Hepatocyte (in vitro differentiated cells): ENCODE data around the gene MT1M. TPM values are rescaled to one million over a fixed set of nuclear protein-coding genes. Genes with fewer than 3 reads are reported as not detected.

Source experiments
- DNase-seq: peaks from one replicate; pipeline ENCODE4 v3.0.0-alpha.2; 2016; ENCODE audit warnings: low spot score
- H2AFZ ChIP-seq: fragments of 200-600 bp; sonication (generic); 2 replicates; pipeline ENCODE4 v1.6.0; 2016; ENCODE audit warnings: antibody characterized with exemption, mild to moderate bottlenecking
- H3K27ac ChIP-seq: fragments of 200-600 bp; sonication (generic); 2 replicates; pipeline ENCODE4 v1.5.1; 2016; ENCODE audit warnings: mild to moderate bottlenecking
- H3K27me3 ChIP-seq: fragments of 200-600 bp; sonication (generic); 2 replicates; pipeline ENCODE4 v1.6.1; 2016
- H3K36me3 ChIP-seq: fragments of 200-600 bp; sonication (generic); replicated peaks from 2 replicates; pipeline ENCODE4 v1.5.1; 2016; ENCODE audit warnings: low read depth; ENCODE audit not compliant: insufficient read depth
- H3K4me1 ChIP-seq: fragments of 200-600 bp; sonication (generic); 2 replicates; pipeline ENCODE4 v1.5.1; 2016; ENCODE audit warnings: mild to moderate bottlenecking, moderate library complexity; ENCODE audit not compliant: insufficient read depth
- H3K4me2 ChIP-seq: fragments of 200-600 bp; sonication (generic); 2 replicates; pipeline ENCODE4 v1.6.0; 2016
- H3K4me3 ChIP-seq: fragments of 200-600 bp; sonication (generic); 2 replicates; pipeline ENCODE4 v1.5.1; 2016; ENCODE audit warnings: mild to moderate bottlenecking
- H3K79me2 ChIP-seq: fragments of 200-600 bp; sonication (generic); 2 replicates; pipeline ENCODE4 v1.6.0; 2017; ENCODE audit warnings: mild to moderate bottlenecking
- H3K9me2 ChIP-seq: fragments of 200-600 bp; sonication (generic); replicated peaks from 2 replicates; pipeline ENCODE4 v1.6.0; 2017; ENCODE audit warnings: mild to moderate bottlenecking; ENCODE audit not compliant: insufficient read depth
- H3K9me3 ChIP-seq: fragments of 200-600 bp; sonication (generic); 2 replicates; pipeline ENCODE4 v1.5.1; 2016; ENCODE audit warnings: low read depth, mild to moderate bottlenecking
- H4K20me1 ChIP-seq: fragments of 200-600 bp; sonication (generic); 2 replicates; pipeline ENCODE4 v1.6.0; 2016; ENCODE audit warnings: mild to moderate bottlenecking; ENCODE audit not compliant: insufficient read depth, poor library complexity, severe bottlenecking
- CTCF ChIP-seq: fragments of 200-600 bp; sonication (generic); IDR thresholded peaks from 2 replicates; pipeline ENCODE4 v1.5.1; 2016; ENCODE audit warnings: antibody characterized with exemption, mild to moderate bottlenecking; ENCODE audit not compliant: poor library complexity
- EZH2 ChIP-seq: fragments of 200-600 bp; sonication (generic); IDR thresholded peaks from 2 replicates; pipeline ENCODE4 v1.6.1; 2016; ENCODE audit warnings: antibody characterized with exemption, mild to moderate bottlenecking, borderline replicate concordance
- EZH2phosphoT487 ChIP-seq: fragments of 200-600 bp; sonication (generic); IDR thresholded peaks from one replicate; pipeline ENCODE4 v1.6.1; 2018; ENCODE audit warnings: antibody characterized with exemption, mild to moderate bottlenecking, low read depth, moderate library complexity; ENCODE audit not compliant: unreplicated experiment, severe bottlenecking
- WGBS: methylation state at CpG from one replicate; pipeline ENCODE4 v1.1.6; 2016; ENCODE audit warnings: low lambda C conversion rate; ENCODE audit errors: missing lambda C conversion rate; 5-methylcytosine and 5-hydroxymethylcytosine counted together
- polyA plus RNA-seq: library from polyadenylated mRNA; unstranded; fragments of >200 nt; fragmentation: Nextera tagmentation; extraction: Ambion mirVana; gene quantifications from 2 replicates; pipeline ENCODE4 v1.2.1, GENCODE V29; 2016
- total RNA-seq: library from RNA; depleted of rRNA; stranded (reverse); fragments of >200 nt; gene quantifications from 2 replicates; pipeline ENCODE4 v1.2.3, GENCODE V29; 2014

Gene MT1M
- total and polyA plus RNA-seq, 2 experiments from 2014 or later: 0.60 TPM; not detected in 1

GRCh38 chr16:56611281-56611833 is 21.1 kb upstream of the MT1M start:
- WGBS: 89% methylated on average over 2 of the region's 2 CpGs
- no peak overlapping the region for H3K4me2 ChIP-seq
- peak overlapping the region; percentile 12 for H3K27ac ChIP-seq
- no peak overlapping the region for H2AFZ ChIP-seq
- no peaks in the 10 kb centered on the region for H4K20me1 ChIP-seq
- H3K4me3 ChIP-seq: no peak overlapping the region
- H3K4me1 ChIP-seq: peaks cover 26% of the 10 kb centered on the region
- TF ChIP-seq EZH2phosphoT487 (no peak), EZH2 (no peak), CTCF (no peak)
- H3K9me3 ChIP-seq: no peaks in the 10 kb centered on the region
- no peaks in the 10 kb centered on the region for H3K9me2 ChIP-seq
- peaks cover 7% of the 10 kb centered on the region for H3K27me3 ChIP-seq
- H3K79me2 ChIP-seq: no peaks in the 10 kb centered on the region
- no peaks in the 10 kb centered on the region for H3K36me3 ChIP-seq
- no peak for DNase-seq

DNA sequence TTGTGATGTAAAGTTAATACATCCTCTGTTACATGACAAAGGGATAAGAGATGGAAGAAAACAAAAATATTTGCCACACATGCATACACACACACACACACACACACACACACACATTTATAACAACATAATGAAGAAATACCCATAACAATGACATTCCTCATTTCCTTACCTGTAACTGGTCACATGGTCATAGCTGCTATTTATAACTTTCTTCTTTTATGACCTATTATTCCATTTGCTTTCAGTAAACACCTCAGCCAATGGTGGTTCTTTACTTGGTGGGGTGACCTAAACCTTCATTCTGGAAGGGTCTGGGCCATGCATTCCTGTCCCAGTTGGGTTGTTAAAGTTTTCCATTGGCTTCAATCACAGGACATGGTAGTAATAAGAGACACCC is 18.8 kb upstream of the MT1M start:
- Histone ChIP-seq H3K79me2 (no peaks in the 10 kb centered on the region), H3K9me3 (no peaks in the 10 kb centered on the region), H2AFZ (no peak overlapping the region), H3K27ac (no peak overlapping the region), H3K9me2 (no peaks in the 10 kb centered on the region), H3K4me1 (peaks cover 9% of the 10 kb centered on the region), H4K20me1 (no peaks in the 10 kb centered on the region), H3K4me2 (no peak overlapping the region), H3K4me3 (no peak overlapping the region), H3K36me3 (no peaks in the 10 kb centered on the region), H3K27me3 (peaks cover 31% of the 10 kb centered on the region)
- no peak for DNase-seq
- TF ChIP-seq EZH2 (no peak), EZH2phosphoT487 (no peak), CTCF (no peak)

GRCh38 chr16:56614549-56614991 is 17.9 kb upstream of the MT1M start:
- TF ChIP-seq EZH2phosphoT487 (no peak), CTCF (no peak), EZH2 (no peak)
- no peak overlapping the region for H3K4me2 ChIP-seq
- no peak for DNase-seq

GRCh38 chr16:56615353-56615752 is 17.1 kb upstream of the MT1M start:
- H3K4me2 ChIP-seq: no peak overlapping the region

More at GRCh38 chr16:56614549-56614991, 17.9 kb upstream of the MT1M start:
- no peak overlapping the region for H3K27ac ChIP-seq
- no peaks in the 10 kb centered on the region for H3K79me2 ChIP-seq
- H3K9me2 ChIP-seq: no peaks in the 10 kb centered on the region
- no peaks in the 10 kb centered on the region for H4K20me1 ChIP-seq
- H3K4me1 ChIP-seq: peaks cover under 1% of the 10 kb centered on the region
- H3K36me3 ChIP-seq: no peaks in the 10 kb centered on the region
- H3K9me3 ChIP-seq: no peaks in the 10 kb centered on the region
- H3K27me3 ChIP-seq: peaks cover 39% of the 10 kb centered on the region
- no peak overlapping the region for H2AFZ ChIP-seq
- H3K4me3 ChIP-seq: no peak overlapping the region

More at GRCh38 chr16:56615353-56615752, 17.1 kb upstream of the MT1M start:
- H4K20me1 ChIP-seq: no peaks in the 10 kb centered on the region
- H2AFZ ChIP-seq: no peak overlapping the region
- H3K4me3 ChIP-seq: no peak overlapping the region
- no peaks in the 10 kb centered on the region for H3K9me3 ChIP-seq
- DNase-seq: no peak
- H3K27ac ChIP-seq: no peak overlapping the region
- H3K36me3 ChIP-seq: no peaks in the 10 kb centered on the region
- no peak for TF ChIP-seq CTCF
- TF ChIP-seq EZH2phosphoT487: no peak
- no peak for TF ChIP-seq EZH2
- H3K79me2 ChIP-seq: no peaks in the 10 kb centered on the region
- H3K27me3 ChIP-seq: peaks cover 47% of the 10 kb centered on the region
- no peaks in the 10 kb centered on the region for H3K9me2 ChIP-seq
- no peaks in the 10 kb centered on the region for H3K4me1 ChIP-seq
- WGBS: 86% methylated on average over 3 of the region's 3 CpGs
